ENCODE data around the gene CDKAL1. TPM values are rescaled to one million over a fixed set of nuclear protein-coding genes. Genes with fewer than 3 reads are reported as not detected.

CDKAL1 gene
- total RNA-seq, 1 donor from 2014 or later, result 9.1 TPM

DNA sequence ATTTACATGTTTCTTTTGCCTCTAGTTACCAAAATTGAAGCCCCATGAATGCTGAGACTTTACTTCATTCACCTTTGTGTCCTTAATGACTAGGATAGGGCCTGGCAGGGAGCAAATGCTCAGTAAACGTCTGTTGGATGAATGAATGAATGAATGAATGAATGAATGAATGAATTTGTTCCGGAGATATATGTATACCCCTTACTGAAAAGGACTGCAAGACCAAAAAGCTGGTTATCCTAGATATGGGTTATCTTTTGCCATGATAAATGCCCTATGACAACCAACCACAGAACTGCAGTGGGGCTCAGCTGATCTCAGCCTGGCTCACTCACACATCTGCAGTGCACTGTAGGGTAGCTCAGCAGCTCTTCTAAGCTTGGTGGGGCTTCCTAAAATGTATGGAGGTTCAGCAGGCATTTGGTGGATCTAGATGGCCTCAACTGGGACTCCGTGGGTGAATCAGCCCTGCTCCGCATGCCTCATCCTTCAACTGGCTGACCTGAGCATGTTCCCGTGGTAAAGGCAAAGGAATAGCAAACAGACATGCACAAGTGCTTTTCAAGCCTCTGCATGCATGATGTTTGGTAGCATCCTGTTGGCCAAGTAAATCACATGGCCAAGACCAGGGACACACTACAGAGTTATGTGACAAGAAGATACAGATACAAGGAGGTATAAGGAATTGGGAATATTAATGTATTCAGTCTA, 680.6 kb downstream of the CDKAL1 start:
- no peak for DNase-seq
- H3K4me3 ChIP-seq, result no peak overlapping the region
- peaks cover 15% of the 10 kb centered on the region for H3K9me3 ChIP-seq (replicated peaks)
- no peaks in the 10 kb centered on the region for H3K27me3 ChIP-seq (ENCODE audit: low read depth)
- TF ChIP-seq, protein P1, sequence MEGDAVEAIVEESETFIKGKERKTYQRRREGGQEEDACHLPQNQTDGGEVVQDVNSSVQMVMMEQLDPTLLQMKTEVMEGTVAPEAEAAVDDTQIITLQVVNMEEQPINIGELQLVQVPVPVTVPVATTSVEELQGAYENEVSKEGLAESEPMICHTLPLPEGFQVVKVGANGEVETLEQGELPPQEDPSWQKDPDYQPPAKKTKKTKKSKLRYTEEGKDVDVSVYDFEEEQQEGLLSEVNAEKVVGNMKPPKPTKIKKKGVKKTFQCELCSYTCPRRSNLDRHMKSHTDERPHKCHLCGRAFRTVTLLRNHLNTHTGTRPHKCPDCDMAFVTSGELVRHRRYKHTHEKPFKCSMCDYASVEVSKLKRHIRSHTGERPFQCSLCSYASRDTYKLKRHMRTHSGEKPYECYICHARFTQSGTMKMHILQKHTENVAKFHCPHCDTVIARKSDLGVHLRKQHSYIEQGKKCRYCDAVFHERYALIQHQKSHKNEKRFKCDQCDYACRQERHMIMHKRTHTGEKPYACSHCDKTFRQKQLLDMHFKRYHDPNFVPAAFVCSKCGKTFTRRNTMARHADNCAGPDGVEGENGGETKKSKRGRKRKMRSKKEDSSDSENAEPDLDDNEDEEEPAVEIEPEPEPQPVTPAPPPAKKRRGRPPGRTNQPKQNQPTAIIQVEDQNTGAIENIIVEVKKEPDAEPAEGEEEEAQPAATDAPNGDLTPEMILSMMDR (IDR thresholded peaks at IDR 0.05; ENCODE audit: borderline replicate concordance), result no peak
- no peak overlapping the region for H3K27ac ChIP-seq (replicated peaks)
- H3K4me1 ChIP-seq, result no peaks in the 10 kb centered on the region
- intact Hi-C loops (cut with micrococcal nuclease), result no loop called here
- peaks cover 14% of the 10 kb centered on the region for H3K36me3 ChIP-seq

DNA sequence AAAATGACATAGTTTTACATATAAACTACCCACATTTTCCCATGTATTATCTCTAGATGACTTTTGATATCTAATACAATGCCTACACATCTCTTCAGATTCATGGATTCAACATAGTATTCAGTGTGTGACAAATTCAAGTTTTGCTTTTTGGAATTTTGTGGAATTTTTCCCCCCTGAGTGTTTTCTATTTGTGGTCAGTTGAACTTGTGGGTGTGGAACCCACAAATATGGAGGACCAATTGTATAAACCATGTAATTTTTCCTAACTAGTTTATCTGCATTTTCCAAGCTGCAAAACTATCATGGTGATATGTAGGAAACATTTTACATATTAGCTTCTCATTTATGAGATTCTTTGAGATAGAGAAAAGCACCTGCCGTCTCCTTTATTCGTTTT, 685.0 kb downstream of the CDKAL1 start:
- intact Hi-C loops (cut with micrococcal nuclease), result no loop called here
- H3K4me3 ChIP-seq, result no peak overlapping the region
- no peaks in the 10 kb centered on the region for H3K4me1 ChIP-seq
- H3K36me3 ChIP-seq, result no peaks in the 10 kb centered on the region
- DNase-seq, result no peak
- peaks cover 11% of the 10 kb centered on the region for H3K9me3 ChIP-seq (replicated peaks)
- TF ChIP-seq, protein P1 (IDR thresholded peaks at IDR 0.05; ENCODE audit: borderline replicate concordance), result no peak
- no peak overlapping the region for H3K27ac ChIP-seq (replicated peaks)
- H3K27me3 ChIP-seq (ENCODE audit: low read depth), result no peaks in the 10 kb centered on the region

DNA sequence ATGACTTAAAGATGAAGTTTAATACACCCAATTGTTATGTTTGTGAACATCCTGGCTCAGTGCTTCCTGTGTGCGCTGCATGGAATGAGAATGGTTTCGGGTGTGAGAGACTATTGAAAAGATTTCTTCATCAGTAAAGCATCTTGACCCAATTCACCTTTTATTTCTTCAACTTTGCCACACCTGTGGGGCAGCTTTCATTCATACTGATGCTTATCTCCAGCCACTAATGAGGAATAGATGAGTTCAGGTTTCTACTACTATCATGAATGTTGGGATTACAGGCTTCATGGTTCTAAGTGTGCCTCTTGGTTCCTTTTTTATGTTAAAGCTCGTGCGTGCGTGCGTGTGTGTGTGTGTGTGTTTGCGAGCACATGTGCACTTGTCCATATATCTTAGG, 685.6 kb downstream of the CDKAL1 start:
- intact Hi-C loops (cut with micrococcal nuclease), result no loop called here
- TF ChIP-seq, protein P1 (IDR thresholded peaks at IDR 0.05; ENCODE audit: borderline replicate concordance), result no peak
- H3K36me3 ChIP-seq, result no peaks in the 10 kb centered on the region

DNA sequence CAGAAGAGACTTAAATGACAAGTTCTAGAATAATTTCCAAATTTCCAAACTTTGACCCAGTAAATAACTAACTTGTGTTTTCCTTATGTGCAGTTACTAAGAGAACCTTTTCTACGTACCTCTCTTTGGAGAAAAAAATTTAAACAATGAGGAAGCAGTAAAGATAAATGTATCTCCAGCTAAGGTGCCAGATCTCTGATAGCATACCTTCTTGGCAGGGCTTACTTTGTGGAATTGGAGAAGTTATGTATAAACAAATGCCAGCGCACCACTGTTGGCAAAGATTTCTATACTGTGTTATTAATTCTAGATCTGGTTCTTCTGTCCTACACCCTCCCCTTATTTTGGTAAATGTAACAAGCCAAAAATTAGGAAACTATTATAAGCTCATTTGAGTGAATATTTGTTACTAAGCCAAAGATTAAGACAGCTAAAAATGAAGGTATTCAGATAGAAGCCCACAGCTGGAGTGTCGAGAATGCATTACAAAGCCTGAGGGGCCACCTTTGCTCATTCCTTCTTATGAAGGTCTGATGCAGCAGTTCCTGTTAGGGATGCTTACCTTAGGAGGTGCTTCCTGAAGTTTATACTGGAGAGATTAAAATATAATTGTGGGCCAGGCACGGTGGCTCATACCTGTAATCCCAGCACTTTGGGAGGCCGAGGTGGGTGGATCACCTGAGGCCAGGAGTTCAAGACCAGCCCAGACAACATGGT, 686.2 kb downstream of the CDKAL1 start:
- H3K4me3 ChIP-seq, result no peak overlapping the region
- no peaks in the 10 kb centered on the region for H3K36me3 ChIP-seq
- no peak for DNase-seq
- no peaks in the 10 kb centered on the region for H3K27me3 ChIP-seq (ENCODE audit: low read depth)
- H3K4me1 ChIP-seq, result no peaks in the 10 kb centered on the region
- TF ChIP-seq, protein P1 (IDR thresholded peaks at IDR 0.05; ENCODE audit: borderline replicate concordance), result no peak
- H3K27ac ChIP-seq (replicated peaks), result no peak overlapping the region
- H3K9me3 ChIP-seq (replicated peaks), result peaks cover 11% of the 10 kb centered on the region
- intact Hi-C loops (cut with micrococcal nuclease), result no loop called here

More for the DNA sequence above, 685.6 kb downstream of the CDKAL1 start:
- peaks cover 11% of the 10 kb centered on the region for H3K9me3 ChIP-seq (replicated peaks)
- no peaks in the 10 kb centered on the region for H3K4me1 ChIP-seq
- no peaks in the 10 kb centered on the region for H3K27me3 ChIP-seq (ENCODE audit: low read depth)
- no peak for DNase-seq
- no peak overlapping the region for H3K4me3 ChIP-seq
- H3K27ac ChIP-seq (replicated peaks), result no peak overlapping the region

DNA sequence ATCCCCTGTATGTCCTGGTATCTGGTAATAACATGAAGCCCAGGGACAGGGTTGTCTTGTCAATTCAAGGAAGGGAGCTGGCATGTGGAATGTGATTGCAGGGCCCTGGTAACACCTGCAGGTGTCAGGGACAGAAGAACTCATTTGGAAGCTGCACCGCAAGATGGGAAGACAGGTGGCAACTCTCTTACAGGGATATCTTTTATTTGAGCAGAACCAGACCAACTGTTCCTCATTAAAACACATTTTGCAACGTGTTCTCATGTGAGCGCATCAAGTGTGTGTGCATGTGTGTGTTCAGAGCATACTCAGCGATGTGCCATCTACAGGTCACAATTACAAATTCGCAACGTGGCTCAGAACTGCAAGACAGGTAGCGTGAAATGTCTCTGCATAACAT, 688.4 kb downstream of the CDKAL1 start:
- no peak for DNase-seq
- H3K27me3 ChIP-seq (ENCODE audit: low read depth), result no peaks in the 10 kb centered on the region
- intact Hi-C loops (cut with micrococcal nuclease), result no loop called here
- no peaks in the 10 kb centered on the region for H3K4me1 ChIP-seq
- no peak overlapping the region for H3K4me3 ChIP-seq
- H3K27ac ChIP-seq (replicated peaks), result no peak overlapping the region
- H3K9me3 ChIP-seq (replicated peaks), result peaks cover 11% of the 10 kb centered on the region
- H3K36me3 ChIP-seq, result no peaks in the 10 kb centered on the region
- TF ChIP-seq, protein P1 (IDR thresholded peaks at IDR 0.05; ENCODE audit: borderline replicate concordance), result no peak
